Measurements from ENCODE around the gene NGFR. TPM values are rescaled to one million over a fixed set of nuclear protein-coding genes. Genes with fewer than 3 reads are reported as not detected.

Gene NGFR
- total RNA-seq, 4 donors from 2014 or later = 3.3 to 19.8 (median 8.2) TPM

GRCh38 chr17:49508061-49508865 is 13.2 kb downstream of the NGFR start:
- no peak for DNase-seq
- 39% methylated on average over 17 of the region's 17 CpGs; no CpG with 5 or more reads in 1 of the 2 donors for whole genome bisulfite sequencing, 2 donors (ENCODE audit: low coverage in 1 of 2)
- H3K9me3 ChIP-seq = no peaks in the 10 kb centered on the region
- H3K36me3 ChIP-seq = no peaks in the 10 kb centered on the region
- intact Hi-C loops (cut with DNase I; ENCODE audit: low total_unique reads) = no loop called here
- no peak for TF ChIP-seq POLR2A (IDR thresholded peaks at IDR 0.05)
- TF ChIP-seq EP300 (IDR thresholded peaks at IDR 0.05; ENCODE audit: low read depth) = no peak
- TF ChIP-seq, protein P1, sequence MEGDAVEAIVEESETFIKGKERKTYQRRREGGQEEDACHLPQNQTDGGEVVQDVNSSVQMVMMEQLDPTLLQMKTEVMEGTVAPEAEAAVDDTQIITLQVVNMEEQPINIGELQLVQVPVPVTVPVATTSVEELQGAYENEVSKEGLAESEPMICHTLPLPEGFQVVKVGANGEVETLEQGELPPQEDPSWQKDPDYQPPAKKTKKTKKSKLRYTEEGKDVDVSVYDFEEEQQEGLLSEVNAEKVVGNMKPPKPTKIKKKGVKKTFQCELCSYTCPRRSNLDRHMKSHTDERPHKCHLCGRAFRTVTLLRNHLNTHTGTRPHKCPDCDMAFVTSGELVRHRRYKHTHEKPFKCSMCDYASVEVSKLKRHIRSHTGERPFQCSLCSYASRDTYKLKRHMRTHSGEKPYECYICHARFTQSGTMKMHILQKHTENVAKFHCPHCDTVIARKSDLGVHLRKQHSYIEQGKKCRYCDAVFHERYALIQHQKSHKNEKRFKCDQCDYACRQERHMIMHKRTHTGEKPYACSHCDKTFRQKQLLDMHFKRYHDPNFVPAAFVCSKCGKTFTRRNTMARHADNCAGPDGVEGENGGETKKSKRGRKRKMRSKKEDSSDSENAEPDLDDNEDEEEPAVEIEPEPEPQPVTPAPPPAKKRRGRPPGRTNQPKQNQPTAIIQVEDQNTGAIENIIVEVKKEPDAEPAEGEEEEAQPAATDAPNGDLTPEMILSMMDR (IDR thresholded peaks at IDR 0.05) = no peak
- TF ChIP-seq POLR2AphosphoS5 (IDR thresholded peaks at IDR 0.05) = no peak
- H3K27ac ChIP-seq = no peak overlapping the region
- in situ Hi-C loops (cut with MboI; ENCODE audit: low pct_ligation_motif_present in 1 of 4, low pct_unique_long_range_greater_than_20kb in 1 of 4, low sequenced_read_pairs in 3 of 4) = no loop called here
- no peaks in the 10 kb centered on the region for H3K4me1 ChIP-seq
- peaks cover 45% of the 10 kb centered on the region for H3K27me3 ChIP-seq
- H3K4me3 ChIP-seq = no peak overlapping the region

GRCh38 chr17:49508866-49509587 is 13.9 kb downstream of the NGFR start:
- H3K36me3 ChIP-seq = no peaks in the 10 kb centered on the region
- TF ChIP-seq EP300 (IDR thresholded peaks at IDR 0.05; ENCODE audit: low read depth) = no peak
- TF ChIP-seq, protein P1 (IDR thresholded peaks at IDR 0.05) = no peak
- no peak for TF ChIP-seq POLR2A (IDR thresholded peaks at IDR 0.05)
- no peak for TF ChIP-seq POLR2AphosphoS5 (IDR thresholded peaks at IDR 0.05)
- no peak overlapping the region for H3K4me3 ChIP-seq
- WGBS, 2 donors (ENCODE audit: low coverage in 1 of 2) = 69% methylated on average over 8 of the region's 8 CpGs; no CpG with 5 or more reads in 1 of the 2 donors
- DNase-seq = no peak
- H3K4me1 ChIP-seq = no peaks in the 10 kb centered on the region
- intact Hi-C loops (cut with DNase I; ENCODE audit: low total_unique reads) = no loop called here
- no peak overlapping the region for H3K27ac ChIP-seq
- no peaks in the 10 kb centered on the region for H3K9me3 ChIP-seq
- peaks cover 37% of the 10 kb centered on the region for H3K27me3 ChIP-seq
- in situ Hi-C loops (cut with MboI; ENCODE audit: low pct_ligation_motif_present in 1 of 4, low pct_unique_long_range_greater_than_20kb in 1 of 4, low sequenced_read_pairs in 3 of 4) = no loop called here

DNA sequence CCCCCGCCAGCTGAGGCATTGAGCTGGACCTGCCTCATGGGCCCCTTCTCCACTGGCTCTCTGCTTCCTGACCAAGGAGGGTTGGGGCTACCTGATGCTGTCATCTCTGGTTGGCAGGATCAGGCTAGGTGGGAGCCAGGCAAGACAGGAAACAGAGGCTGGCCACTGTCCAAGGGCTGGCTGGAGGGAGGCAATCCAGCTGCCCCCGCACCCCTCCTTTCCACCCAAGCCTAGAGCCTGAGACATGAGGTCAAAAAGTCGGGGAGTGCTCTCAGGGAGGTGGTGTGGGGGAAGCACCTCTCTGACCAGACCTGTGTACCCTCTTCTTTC is 14.5 kb downstream of the NGFR start:
- H3K36me3 ChIP-seq = no peaks in the 10 kb centered on the region
- DNase-seq = no peak
- H3K27me3 ChIP-seq = peaks cover 33% of the 10 kb centered on the region
- no peak overlapping the region for H3K27ac ChIP-seq
- TF ChIP-seq POLR2A (IDR thresholded peaks at IDR 0.05) (no peak), POLR2AphosphoS5 (IDR thresholded peaks at IDR 0.05) (no peak), EP300 (IDR thresholded peaks at IDR 0.05; ENCODE audit: low read depth) (no peak)
- TF ChIP-seq, protein P1 (IDR thresholded peaks at IDR 0.05) = no peak
- WGBS, 2 donors (ENCODE audit: low coverage in 1 of 2) = 84% methylated on average over 3 of the region's 3 CpGs; no CpG with 5 or more reads in 1 of the 2 donors
- no peaks in the 10 kb centered on the region for H3K9me3 ChIP-seq
- intact Hi-C loops (cut with DNase I; ENCODE audit: low total_unique reads) (no loop called here), in situ Hi-C loops (cut with MboI; ENCODE audit: low pct_ligation_motif_present in 1 of 4, low pct_unique_long_range_greater_than_20kb in 1 of 4, low sequenced_read_pairs in 3 of 4) (no loop called here)
- H3K4me1 ChIP-seq = peaks cover 2 to 4% (median 3%) of the 10 kb centered on the region in 4 donors
- H3K4me3 ChIP-seq = no peak overlapping the region

DNA sequence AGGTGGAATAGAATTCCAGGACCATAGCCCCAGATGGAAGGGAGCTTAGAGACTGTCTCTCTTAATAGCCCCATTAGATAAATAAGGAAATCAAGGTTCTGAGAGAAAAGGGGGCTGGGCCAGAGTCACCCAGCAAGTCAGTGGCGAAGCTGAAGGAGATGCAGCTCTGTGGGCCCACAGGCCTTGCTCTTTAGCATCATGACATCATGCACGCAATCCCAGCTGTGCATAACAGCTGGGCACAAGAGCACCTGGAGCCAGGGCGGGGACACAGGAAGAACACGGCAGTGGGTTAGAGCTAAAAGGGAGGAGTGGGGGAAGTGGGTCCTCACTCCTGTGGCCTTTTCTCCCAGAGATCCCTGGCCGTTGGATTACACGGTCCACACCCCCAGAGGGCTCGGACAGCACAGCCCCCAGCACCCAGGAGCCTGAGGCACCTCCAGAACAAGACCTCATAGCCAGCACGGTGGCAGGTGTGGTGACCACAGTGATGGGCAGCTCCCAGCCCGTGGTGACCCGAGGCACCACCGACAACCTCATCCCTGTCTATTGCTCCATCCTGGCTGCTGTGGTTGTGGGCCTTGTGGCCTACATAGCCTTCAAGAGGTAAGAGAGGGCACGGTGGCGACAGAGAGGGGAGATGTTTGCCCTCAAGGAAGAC is 15.1 kb downstream of the NGFR start:
- H3K27ac ChIP-seq = no peak overlapping the region
- TF ChIP-seq, protein P1 (IDR thresholded peaks at IDR 0.05) = no peak
- TF ChIP-seq POLR2A (IDR thresholded peaks at IDR 0.05) = no peak
- TF ChIP-seq EP300 (IDR thresholded peaks at IDR 0.05; ENCODE audit: low read depth) = no peak
- no peak for TF ChIP-seq POLR2AphosphoS5 (IDR thresholded peaks at IDR 0.05)
- H3K27me3 ChIP-seq = peaks cover 28% of the 10 kb centered on the region
- 79% methylated on average over 13 of the region's 13 CpGs; no CpG with 5 or more reads in 1 of the 2 donors for WGBS, 2 donors (ENCODE audit: low coverage in 1 of 2)
- H3K9me3 ChIP-seq = no peaks in the 10 kb centered on the region
- no peak overlapping the region for H3K4me3 ChIP-seq
- intact Hi-C loops (cut with DNase I; ENCODE audit: low total_unique reads) (no loop called here), in situ Hi-C loops (cut with MboI; ENCODE audit: low pct_ligation_motif_present in 1 of 4, low pct_unique_long_range_greater_than_20kb in 1 of 4, low sequenced_read_pairs in 3 of 4) (no loop called here)
- H3K36me3 ChIP-seq = no peaks in the 10 kb centered on the region
- peaks cover 5 to 9% (median 6%) of the 10 kb centered on the region in 4 donors for H3K4me1 ChIP-seq
- no peak for DNase-seq

All from transverse colon (tissue), 4 donors.